Measurements from ENCODE around the gene HNF4A. TPM values are rescaled to one million over a fixed set of nuclear protein-coding genes. Genes with fewer than 3 reads are reported as not detected.

The HNF4A gene
- total RNA-seq, 2 donors from 2014 or later = not detected

DNA sequence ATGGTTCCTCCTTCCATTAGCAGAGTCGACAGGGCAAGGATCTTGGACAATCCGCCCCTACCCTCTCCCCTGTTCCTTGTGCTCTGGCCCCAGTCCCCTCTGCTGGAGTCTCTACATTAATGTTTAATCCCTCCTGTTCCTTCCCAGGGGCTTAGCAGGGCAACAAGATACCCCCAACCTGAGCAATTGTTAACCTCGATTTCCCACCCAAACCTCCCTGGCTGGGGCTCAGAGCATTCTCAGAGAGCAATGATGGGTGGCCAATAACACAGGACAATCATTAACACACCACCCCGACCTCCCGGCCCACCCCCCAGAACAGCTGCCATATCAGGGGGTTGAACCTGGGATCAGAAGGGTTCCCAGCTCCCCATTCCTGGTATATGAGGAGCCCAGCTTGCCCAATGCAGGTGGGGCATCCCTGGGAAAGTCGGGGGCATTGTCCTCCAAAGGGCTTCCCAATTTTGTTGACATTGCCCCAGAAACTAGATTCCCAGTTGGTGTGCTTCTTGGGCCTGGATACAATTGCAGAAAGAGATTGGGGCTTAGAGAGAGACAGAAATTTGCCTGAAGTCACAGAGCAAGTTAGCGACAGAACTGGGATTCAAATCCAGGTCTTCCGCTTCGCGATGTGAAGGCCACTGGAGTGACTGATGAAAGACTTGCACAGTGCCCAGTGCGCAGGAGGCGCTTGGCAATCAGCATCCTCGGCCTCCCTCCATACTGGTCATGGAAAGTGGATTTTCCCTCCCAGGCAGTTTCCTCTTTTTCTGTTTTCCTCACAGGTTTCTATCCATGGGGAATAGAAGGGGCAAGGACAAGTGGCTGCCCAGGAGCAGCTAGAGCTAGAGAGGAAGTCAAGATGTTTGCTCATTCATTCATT lies 60.6 kb downstream of the HNF4A start:
- intact Hi-C loops (cut with DNase I) = no loop called here
- ATAC-seq (no peak), DNase-seq (no peak)

DNA sequence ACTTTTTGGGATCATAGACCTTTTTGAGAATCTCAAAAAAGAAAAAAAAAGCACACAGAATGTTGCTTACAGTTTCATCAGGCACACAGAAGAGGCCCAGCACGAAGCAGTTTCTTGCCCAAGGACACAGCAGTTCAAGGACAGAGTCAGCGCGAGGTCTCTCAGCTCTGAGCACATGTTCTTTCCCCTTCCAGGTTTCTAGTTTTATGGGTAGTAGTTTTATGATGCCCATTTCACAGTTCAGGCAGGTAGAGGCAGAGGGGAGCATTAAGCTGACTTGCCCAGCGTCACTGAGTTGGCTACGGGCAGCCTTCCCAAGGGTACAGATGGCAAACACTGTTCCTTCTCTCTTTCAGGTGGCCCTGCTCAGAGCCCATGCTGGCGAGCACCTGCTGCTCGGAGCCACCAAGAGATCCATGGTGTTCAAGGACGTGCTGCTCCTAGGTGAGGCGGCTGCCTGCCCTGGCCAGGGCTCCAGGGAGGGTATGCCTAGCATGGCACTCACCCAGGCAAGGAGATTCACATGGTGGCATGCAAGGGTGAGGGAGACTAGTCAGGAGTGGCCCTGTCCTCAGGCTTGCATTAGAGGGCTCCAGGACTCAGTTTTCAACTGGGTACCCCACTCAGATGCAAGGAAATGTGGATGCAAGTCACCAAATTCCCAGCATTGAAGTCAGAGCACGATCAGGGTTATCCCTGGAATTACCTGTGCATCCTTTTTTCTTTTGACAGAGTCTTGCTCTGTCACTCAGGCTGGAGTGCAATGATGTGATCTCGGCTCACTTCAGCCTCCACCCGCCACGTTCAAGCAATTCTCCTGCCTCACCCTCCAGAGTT lies 62.8 kb downstream of the HNF4A start:
- intact Hi-C loops (cut with DNase I) = no loop called here
- ATAC-seq (no peak), DNase-seq (no peak)

DNA sequence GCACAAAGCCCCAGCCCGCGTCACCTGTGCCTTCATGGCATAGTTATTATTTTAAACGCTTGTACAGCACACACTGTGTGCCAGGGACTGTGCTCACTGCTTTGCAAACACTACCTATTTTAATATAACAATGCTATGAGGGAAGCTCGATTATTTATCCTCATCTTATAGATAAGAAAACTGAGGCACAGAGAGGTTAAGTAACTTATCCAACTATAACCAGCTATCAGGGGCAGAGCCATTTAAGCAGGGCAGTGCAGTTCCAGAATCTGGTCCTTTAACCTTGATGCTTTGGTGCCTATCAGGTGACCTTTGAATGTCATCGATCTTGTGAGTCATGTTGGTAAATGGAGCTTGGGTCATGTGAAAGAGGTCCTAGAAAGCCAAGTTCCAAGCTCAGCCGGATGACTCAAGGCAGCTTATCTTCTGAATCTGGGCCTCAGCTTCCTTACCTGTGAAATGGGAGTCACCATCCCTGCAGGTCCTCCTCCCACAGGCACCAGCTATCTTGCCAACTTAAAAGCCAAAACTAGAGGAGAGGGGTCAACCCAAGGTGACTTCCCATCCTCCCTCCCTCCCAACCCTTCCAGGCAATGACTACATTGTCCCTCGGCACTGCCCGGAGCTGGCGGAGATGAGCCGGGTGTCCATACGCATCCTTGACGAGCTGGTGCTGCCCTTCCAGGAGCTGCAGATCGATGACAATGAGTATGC lies 63.8 kb downstream of the HNF4A start:
- intact Hi-C loops (cut with DNase I) = no loop called here
- no peak for DNase-seq
- ATAC-seq = no peak

DNA sequence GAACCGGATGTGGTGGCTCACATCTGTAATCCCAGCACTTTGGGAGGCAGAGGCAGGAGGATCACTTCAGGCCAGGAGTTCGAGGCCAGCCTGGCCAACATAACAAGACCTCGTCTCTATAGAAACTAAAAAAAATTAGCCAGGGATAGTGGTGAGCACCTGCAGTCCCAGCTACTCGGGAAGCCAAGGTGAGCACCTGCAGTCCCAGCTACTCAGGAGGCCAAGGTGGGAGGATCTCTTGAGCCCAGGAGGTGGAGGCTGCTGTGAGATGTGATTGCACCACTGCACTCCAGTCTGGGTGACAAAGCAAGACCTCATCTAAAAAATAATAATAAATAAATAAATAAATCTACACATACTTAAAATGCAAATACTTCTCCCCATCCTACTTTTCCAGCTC lies 65.0 kb downstream of the HNF4A start:
- DNase-seq = no peak
- no peak for ATAC-seq
- intact Hi-C loops (cut with DNase I) = no loop called here

DNA sequence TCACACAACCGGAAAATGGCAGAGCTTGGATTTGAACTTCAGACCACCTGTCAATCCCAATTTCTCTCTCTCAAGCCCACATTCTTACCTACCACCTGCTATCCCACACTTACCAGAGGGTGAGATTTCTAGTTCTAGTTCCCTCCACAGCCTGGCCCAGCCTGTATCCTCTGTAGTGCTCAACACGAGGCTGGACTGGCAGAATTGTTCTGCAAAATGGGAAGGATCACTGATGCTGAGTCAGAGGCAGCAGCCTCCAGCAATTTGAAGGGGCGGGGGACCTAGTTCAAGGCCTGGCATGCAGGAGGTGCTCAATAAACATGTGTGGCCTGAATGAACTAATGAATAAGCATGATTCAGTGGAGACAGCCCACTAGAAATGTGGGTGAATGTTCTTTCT lies 66.6 kb downstream of the HNF4A start:
- ATAC-seq = no peak

DNA sequence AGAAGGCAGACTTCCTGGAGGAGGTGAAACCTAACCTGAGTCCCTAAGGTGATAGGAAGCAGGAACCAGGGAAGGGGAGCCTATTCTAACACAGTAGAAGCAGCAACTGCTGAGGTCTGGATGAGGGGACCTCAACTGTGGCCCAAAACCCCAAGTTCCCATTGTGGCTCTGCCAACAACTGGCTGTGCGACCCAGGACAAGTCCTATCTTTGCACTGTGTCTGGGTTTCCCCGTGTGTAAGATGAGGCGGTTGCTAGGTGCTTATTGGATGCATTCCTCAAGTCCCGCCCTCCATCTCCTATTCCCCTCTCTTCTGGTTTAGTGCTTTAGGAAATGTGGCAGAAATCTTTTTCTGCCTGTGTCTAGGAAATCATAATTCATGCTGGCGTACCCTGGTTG lies 68.0 kb downstream of the HNF4A start:
- no peak for ATAC-seq
- intact Hi-C loops (cut with DNase I) = no loop called here
- DNase-seq = no peak

More for the DNA sequence above, 66.6 kb downstream of the HNF4A start:
- no peak for DNase-seq
- intact Hi-C loops (cut with DNase I) = no loop called here

DNA sequence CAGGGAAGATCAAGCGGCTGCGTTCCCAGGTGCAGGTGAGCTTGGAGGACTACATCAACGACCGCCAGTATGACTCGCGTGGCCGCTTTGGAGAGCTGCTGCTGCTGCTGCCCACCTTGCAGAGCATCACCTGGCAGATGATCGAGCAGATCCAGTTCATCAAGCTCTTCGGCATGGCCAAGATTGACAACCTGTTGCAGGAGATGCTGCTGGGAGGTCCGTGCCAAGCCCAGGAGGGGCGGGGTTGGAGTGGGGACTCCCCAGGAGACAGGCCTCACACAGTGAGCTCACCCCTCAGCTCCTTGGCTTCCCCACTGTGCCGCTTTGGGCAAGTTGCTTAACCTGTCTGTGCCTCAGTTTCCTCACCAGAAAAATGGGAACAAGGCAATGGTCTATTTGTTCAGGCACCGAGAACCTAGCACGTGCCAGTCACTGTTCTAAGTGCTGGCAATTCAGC lies 68.6 kb downstream of the HNF4A start:
- intact Hi-C loops (cut with DNase I) = no loop called here
- ATAC-seq (no peak), DNase-seq (no peak)

DNA sequence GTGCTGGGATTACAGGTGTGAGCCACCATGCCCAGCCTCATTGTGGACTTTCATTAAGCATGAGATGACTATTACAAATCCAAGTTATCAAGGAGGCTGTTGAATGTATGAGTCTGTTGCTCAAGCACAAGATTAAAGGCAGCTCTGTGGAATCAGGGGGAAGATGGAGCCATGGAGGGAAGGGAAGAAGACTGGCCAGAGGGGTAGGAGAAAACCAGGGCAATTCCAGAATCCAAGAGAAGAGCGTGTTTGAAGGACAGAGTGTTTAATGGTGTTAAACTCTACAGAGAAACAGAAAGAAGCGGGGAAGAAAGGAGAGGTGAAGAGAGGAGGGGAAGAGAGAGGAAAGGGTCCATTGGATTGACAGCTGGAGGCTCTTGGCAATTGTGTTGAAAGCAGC lies 70.4 kb downstream of the HNF4A start:
- DNase-seq = no peak
- ATAC-seq = no peak
- intact Hi-C loops (cut with DNase I) = no loop called here

DNA sequence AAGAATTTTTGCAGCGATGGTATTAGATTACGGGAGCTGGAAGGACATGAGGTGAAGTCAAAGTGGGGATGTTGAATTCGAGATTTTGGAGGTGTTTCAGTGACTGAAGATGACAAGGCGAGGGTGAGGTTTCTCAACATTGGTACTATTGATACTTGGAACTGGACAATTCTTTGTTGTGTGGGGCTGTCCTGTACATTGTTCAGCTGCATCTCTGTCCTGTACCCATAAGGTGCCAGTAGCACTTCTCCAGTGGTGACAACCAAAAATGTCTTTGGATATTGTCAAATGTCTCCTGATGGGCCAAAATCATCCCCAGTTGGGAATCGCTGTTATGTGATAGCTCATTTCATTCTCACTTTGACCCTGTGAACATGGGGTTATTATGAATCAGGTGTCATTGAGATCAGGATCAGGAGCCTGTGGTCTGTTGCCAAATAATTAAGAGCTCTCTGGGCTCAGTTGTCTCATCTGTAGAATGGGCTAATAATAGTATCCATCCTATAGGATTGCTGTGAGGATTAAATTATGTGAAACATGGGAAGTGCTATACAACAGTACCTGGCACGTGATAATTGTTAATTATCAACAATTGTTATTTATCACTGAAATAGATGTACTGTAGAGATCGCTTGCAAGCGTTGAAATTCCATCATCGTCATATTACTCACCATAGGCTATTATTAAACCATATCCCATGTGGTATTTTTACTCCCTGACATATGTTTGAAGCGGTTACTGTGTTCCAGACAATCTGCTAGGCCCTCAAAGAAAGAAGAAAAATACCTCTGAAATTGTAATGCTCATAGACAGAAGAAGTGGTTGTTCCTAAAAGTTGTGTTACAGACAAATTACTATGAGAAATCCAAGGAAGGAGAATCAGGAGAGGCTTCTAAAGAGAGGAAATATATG lies 71.6 kb downstream of the HNF4A start:
- intact Hi-C loops (cut with DNase I) = no loop called here
- ATAC-seq (no peak), DNase-seq (no peak)

DNA sequence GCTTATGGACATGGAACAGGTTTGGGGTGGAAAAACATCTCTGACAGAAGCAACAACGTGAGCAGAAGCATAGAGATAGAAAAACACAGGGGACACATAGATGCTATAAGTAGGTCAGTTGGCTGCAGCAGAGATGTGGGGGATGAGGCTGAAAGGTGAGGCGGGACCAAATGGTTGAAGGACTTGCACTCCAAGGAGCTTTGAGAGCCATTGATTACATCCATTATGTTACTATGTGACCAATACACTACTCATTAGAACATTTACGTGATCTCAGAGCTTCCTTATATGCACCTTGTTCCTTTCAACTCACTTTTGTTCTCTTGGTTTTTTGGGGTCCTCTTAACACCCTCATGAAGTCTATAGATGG lies 72.3 kb downstream of the HNF4A start:
- DNase-seq (no peak), ATAC-seq (no peak)
- intact Hi-C loops (cut with DNase I) = no loop called here

DNA sequence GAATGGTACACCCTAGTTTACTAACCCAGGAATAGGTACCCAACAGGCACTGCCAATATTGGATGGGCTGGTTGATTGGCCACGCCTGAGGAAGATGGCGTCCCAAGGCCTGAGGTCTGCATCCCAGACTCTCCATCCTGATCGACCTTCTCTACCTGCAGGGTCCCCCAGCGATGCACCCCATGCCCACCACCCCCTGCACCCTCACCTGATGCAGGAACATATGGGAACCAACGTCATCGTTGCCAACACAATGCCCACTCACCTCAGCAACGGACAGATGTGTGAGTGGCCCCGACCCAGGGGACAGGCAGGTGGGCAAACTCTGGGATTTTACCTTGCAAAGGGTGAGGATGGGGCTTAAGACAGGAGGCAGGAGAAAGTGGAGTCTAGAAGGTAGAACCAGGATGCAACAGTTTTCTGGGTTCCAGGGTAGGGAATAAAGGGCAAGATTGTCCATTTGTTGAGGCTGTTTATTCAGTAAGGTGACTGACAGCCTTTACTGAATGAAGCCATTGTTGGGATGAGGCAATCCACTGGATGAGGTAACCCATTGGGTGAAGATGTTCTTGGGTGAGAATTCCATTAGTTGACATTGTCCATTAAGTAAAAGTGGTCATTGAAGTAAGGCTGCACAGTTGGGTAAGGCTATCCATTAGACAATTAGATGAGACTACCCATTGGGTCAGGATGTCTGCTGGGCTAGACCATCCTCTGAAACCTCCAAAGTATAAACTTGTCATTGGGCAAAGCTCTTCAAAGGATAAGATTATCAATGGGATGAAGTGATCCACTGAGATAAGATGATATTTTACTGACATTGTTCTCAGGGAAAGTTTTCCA lies 72.9 kb downstream of the HNF4A start:
- intact Hi-C loops (cut with DNase I) = no loop called here
- no peak for DNase-seq
- no peak for ATAC-seq

DNA sequence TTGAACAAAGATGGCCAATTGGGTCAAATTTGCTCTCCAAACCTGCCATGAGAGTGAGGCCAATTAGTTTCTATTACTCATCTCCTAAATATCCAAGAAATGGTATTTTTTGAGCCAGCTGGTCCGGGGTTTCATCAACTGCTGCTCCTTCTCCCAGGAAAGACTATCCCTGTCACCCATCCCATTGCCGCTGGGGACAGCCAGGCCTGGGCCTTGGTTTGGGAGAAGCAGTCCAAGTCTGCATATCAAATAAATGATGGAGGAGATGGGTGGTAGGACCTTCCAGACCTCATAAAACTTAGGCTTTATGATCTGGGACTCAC lies 73.5 kb downstream of the HNF4A start:
- intact Hi-C loops (cut with DNase I) = no loop called here
- DNase-seq (no peak), ATAC-seq (no peak)

DNA sequence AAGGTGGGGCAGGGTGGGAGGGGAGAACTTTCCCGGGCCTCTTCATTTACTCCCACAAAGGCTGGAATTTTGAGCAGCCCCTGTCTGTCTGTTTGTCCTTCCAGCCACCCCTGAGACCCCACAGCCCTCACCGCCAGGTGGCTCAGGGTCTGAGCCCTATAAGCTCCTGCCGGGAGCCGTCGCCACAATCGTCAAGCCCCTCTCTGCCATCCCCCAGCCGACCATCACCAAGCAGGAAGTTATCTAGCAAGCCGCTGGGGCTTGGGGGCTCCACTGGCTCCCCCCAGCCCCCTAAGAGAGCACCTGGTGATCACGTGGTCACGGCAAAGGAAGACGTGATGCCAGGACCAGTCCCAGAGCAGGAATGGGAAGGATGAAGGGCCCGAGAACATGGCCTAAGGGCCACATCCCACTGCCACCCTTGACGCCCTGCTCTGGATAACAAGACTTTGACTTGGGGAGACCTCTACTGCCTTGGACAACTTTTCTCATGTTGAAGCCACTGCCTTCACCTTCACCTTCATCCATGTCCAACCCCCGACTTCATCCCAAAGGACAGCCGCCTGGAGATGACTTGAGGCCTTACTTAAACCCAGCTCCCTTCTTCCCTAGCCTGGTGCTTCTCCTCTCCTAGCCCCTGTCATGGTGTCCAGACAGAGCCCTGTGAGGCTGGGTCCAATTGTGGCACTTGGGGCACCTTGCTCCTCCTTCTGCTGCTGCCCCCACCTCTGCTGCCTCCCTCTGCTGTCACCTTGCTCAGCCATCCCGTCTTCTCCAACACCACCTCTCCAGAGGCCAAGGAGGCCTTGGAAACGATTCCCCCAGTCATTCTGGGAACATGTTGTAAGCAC lies 74.1 kb downstream of the HNF4A start:
- intact Hi-C loops (cut with DNase I) = no loop called here
- ATAC-seq (no peak), DNase-seq (no peak)

DNA sequence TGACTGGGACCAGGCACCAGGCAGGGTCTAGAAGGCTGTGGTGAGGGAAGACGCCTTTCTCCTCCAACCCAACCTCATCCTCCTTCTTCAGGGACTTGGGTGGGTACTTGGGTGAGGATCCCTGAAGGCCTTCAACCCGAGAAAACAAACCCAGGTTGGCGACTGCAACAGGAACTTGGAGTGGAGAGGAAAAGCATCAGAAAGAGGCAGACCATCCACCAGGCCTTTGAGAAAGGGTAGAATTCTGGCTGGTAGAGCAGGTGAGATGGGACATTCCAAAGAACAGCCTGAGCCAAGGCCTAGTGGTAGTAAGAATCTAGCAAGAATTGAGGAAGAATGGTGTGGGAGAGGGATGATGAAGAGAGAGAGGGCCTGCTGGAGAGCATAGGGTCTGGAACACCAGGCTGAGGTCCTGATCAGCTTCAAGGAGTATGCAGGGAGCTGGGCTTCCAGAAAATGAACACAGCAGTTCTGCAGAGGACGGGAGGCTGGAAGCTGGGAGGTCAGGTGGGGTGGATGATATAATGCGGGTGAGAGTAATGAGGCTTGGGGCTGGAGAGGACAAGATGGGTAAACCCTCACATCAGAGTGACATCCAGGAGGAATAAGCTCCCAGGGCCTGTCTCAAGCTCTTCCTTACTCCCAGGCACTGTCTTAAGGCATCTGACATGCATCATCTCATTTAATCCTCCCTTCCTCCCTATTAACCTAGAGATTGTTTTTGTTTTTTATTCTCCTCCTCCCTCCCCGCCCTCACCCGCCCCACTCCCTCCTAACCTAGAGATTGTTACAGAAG lies 75.0 kb downstream of the HNF4A start:
- intact Hi-C loops (cut with DNase I) = no loop called here
- ATAC-seq (no peak), DNase-seq (no peak)

DNA sequence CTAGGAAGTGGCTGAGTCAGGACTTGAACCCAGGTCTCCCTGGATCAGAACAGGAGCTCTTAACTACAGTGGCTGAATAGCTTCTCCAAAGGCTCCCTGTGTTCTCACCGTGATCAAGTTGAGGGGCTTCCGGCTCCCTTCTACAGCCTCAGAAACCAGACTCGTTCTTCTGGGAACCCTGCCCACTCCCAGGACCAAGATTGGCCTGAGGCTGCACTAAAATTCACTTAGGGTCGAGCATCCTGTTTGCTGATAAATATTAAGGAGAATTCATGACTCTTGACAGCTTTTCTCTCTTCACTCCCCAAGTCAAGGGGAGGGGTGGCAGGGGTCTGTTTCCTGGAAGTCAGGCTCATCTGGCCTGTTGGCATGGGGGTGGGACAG lies 75.6 kb downstream of the HNF4A start:
- ATAC-seq = no peak
- no peak for DNase-seq
- intact Hi-C loops (cut with DNase I) = no loop called here

DNA sequence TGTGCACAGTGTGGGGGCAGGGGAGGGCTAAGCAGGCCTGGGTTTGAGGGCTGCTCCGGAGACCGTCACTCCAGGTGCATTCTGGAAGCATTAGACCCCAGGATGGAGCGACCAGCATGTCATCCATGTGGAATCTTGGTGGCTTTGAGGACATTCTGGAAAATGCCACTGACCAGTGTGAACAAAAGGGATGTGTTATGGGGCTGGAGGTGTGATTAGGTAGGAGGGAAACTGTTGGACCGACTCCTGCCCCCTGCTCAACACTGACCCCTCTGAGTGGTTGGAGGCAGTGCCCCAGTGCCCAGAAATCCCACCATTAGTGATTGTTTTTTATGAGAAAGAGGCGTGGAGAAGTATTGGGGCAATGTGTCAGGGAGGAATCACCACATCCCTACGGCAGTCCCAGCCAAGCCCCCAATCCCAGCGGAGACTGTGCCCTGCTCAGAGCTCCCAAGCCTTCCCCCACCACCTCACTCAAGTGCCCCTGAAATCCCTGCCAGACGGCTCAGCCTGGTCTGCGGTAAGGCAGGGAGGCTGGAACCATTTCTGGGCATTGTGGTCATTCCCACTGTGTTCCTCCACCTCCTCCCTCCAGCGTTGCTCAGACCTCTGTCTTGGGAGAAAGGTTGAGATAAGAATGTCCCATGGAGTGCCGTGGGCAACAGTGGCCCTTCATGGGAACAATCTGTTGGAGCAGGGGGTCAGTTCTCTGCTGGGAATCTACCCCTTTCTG lies 76.2 kb downstream of the HNF4A start:
- ATAC-seq (no peak), DNase-seq (no peak)
- intact Hi-C loops (cut with DNase I) = no loop called here
